ENCODE data around the gene ABCB1. TPM values are rescaled to one million over a fixed set of nuclear protein-coding genes. Genes with fewer than 3 reads are reported as not detected.

Gene ABCB1
- total and polyA plus RNA-seq, 2 of the 8 experiments (the other 6 are each of a cell fraction or from before 2014, with no cell fraction given) = 0.51 to 1.2 TPM

- H3K9ac ChIP-seq (replicated peaks in 1 of 4; ENCODE audit: extremely low read depth in 1 of 4, low read depth in 3 of 4, low read length in 3 of 4) = no peak overlapping the region
- DNase-seq (ENCODE audit: low read depth in 1 of 2, low spot score in 2 of 2) = no peak
- no peak overlapping the region for H2AK5ac ChIP-seq (ENCODE audit: low read depth, low read length)
- H3K56ac ChIP-seq (replicated peaks; ENCODE audit: insufficient read length, low read depth, low read length) = no peak overlapping the region
- H3K79me2 ChIP-seq (ENCODE audit: control insufficient read depth in 1 of 2, insufficient read depth in 2 of 2, low read length in 2 of 2) = no peaks in the 10 kb centered on the region
- TF ChIP-seq ASH2L (IDR thresholded peaks at IDR 0.05; ENCODE audit: low read length) (no peak), CREB1 (IDR thresholded peaks at IDR 0.05) (no peak), RFX5 (IDR thresholded peaks at IDR 0.05; ENCODE audit: borderline replicate concordance, low read depth, low read length) (no peak), NANOG (IDR thresholded peaks at IDR 0.05; ENCODE audit: insufficient read depth, low read depth, low read length, poor library complexity, severe bottlenecking) (no peak), SIX5 (IDR thresholded peaks at IDR 0.05; ENCODE audit: low read depth, low read length) (no peak), NRF1 (IDR thresholded peaks at IDR 0.05; ENCODE audit: low read depth, low read length) (no peak)
- no peak overlapping the region for H3K4me3 ChIP-seq (ENCODE audit: extremely low read depth in 1 of 4, insufficient read depth in 2 of 4, low read depth in 3 of 4, low read length in 4 of 4)
- no peak overlapping the region; the same call in 1 of the 2 replicates for H2AFZ ChIP-seq (ENCODE audit: low read length)
- H3K23me2 ChIP-seq (ENCODE audit: low read depth, low read length) = no peaks in the 10 kb centered on the region
- H2BK5ac ChIP-seq (ENCODE audit: low read depth, low read length) = no peak overlapping the region
- no peak overlapping the region for H3K4ac ChIP-seq (replicated peaks; ENCODE audit: insufficient read length, low read depth, low read length)
- H3K4me2 ChIP-seq (ENCODE audit: insufficient read depth in 1 of 2, low read depth in 2 of 2, low read length in 2 of 2) = no peak overlapping the region
- no peak overlapping the region for H2BK12ac ChIP-seq (ENCODE audit: low read depth, low read length)
- 90% methylated on average over 3 of the region's 3 CpGs; no CpG with 5 or more reads in 1 of the 2 experiments for WGBS, 2 experiments (ENCODE audit: extremely low coverage in 1 of 2, insufficient coverage in 1 of 2, insufficient read length in 1 of 2, insufficient replicate concordance in 2 of 2, low coverage in 1 of 2, low lambda C conversion rate in 2 of 2, missing lambda C conversion rate in 1 of 2)
- no peak overlapping the region for H3K18ac ChIP-seq (ENCODE audit: extremely low read depth, low read length)
- no peak overlapping the region for H3K27ac ChIP-seq (ENCODE audit: low read depth, low read length)
- no peaks in the 10 kb centered on the region for H3K36me3 ChIP-seq (ENCODE audit: control insufficient read depth in 2 of 4, insufficient read depth in 4 of 4, low read length in 3 of 4)
- H2BK15ac ChIP-seq (ENCODE audit: low read length) = no peak overlapping the region
- H3K4me1 ChIP-seq (replicated peaks in 1 of 4; ENCODE audit: control insufficient read depth in 3 of 4, insufficient read depth in 4 of 4, low read length in 3 of 4) = no peaks in the 10 kb centered on the region
- H3K27me3 ChIP-seq (replicated peaks in 1 of 4; ENCODE audit: control insufficient read depth in 3 of 4, extremely low read depth in 1 of 4, insufficient read depth in 3 of 4, low read length in 3 of 4) = no peaks in the 10 kb centered on the region
- no peaks in the 10 kb centered on the region for H3K79me1 ChIP-seq (ENCODE audit: low read depth, low read length)
- FAIRE-seq = no peak
- no peak overlapping the region for H2BK120ac ChIP-seq (replicated peaks; ENCODE audit: low read depth, low read length)
- no peaks in the 10 kb centered on the region for H4K20me1 ChIP-seq (replicated peaks in 1 of 2; ENCODE audit: control insufficient read depth in 1 of 2, insufficient read depth in 2 of 2, low read length in 2 of 2)
- no peak overlapping the region for H4K91ac ChIP-seq (replicated peaks; ENCODE audit: insufficient read length, low read length)
- no peak overlapping the region for H3K14ac ChIP-seq (ENCODE audit: insufficient read length)
- no peak overlapping the region for H4K8ac ChIP-seq (ENCODE audit: extremely low read depth, insufficient read depth, low read length)
- POLR2A ChIA-PET (ENCODE audit: partially characterized antibody) = no interaction called here
- H3K9me3 ChIP-seq (ENCODE audit: insufficient read depth in 2 of 2, low read depth in 1 of 2, low read length in 1 of 2) = no peaks in the 10 kb centered on the region
- CTCF ChIA-PET (ENCODE audit: partially characterized antibody) = interaction anchor here (1.0 to 1.5 kb wide), 2 partner anchors 8 to 10 kb away, joined by 3 read pairs; no protein-coding TSS in a partner anchor
- no peak overlapping the region for H3K23ac ChIP-seq (ENCODE audit: insufficient read length)
- H2BK20ac ChIP-seq (ENCODE audit: low read length) = no peak overlapping the region
- H4K5ac ChIP-seq (ENCODE audit: insufficient read length, low read depth, low read length) = no peak overlapping the region
Measured at GRCh38 chr7:87497482-87497881, 103.2 kb downstream of the ABCB1 start.
